HG03571 (cell line): ENCODE measurements around the gene MYG1.

ENCODE experiments used
- ATAC-seq: cut with Tn5 transposase; IDR thresholded peaks from one replicate; pipeline ENCODE4 v1.9.1; 2021; ENCODE audit not compliant: unreplicated experiment

The MYG1 gene, protein sequence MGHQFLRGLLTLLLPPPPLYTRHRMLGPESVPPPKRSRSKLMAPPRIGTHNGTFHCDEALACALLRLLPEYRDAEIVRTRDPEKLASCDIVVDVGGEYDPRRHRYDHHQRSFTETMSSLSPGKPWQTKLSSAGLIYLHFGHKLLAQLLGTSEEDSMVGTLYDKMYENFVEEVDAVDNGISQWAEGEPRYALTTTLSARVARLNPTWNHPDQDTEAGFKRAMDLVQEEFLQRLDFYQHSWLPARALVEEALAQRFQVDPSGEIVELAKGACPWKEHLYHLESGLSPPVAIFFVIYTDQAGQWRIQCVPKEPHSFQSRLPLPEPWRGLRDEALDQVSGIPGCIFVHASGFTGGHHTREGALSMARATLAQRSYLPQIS

DNA sequence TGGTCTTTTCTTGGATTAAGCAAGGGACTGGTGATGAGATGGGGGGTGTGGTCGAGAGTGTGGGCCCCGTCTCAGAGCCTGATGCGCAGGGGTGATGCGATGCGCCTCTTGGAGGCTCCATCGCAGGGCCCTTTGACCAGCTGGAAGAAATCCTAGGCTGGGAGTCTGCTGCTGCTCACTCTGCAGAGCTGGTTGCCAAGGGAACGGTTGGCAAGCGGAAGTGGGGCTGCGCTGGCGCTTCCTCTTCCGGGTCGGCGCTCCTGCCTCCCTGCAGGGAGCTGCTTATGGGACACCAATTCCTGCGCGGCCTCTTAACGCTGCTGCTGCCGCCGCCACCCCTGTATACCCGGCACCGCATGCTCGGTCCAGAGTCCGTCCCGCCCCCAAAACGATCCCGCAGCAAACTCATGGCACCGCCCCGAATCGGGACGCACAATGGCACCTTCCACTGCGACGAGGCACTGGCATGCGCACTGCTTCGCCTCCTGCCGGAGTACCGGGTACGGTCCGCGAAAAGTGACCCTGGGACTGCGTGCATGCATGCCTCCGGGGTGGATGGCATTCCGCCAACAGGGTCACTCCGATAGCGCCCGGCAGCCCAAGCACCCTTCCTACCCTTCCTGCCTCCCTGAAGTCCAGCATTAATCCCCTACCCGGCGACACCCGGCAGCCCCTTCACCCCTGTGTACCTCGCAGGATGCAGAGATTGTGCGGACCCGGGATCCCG, at the start of gene MYG1:
MYG1 (plus strand) TSS at position 242 of the 727 bp plus-strand sequence; CDS start at position 285, 43 bp downstream.
- peak; percentile 71 for ATAC-seq

DNA sequence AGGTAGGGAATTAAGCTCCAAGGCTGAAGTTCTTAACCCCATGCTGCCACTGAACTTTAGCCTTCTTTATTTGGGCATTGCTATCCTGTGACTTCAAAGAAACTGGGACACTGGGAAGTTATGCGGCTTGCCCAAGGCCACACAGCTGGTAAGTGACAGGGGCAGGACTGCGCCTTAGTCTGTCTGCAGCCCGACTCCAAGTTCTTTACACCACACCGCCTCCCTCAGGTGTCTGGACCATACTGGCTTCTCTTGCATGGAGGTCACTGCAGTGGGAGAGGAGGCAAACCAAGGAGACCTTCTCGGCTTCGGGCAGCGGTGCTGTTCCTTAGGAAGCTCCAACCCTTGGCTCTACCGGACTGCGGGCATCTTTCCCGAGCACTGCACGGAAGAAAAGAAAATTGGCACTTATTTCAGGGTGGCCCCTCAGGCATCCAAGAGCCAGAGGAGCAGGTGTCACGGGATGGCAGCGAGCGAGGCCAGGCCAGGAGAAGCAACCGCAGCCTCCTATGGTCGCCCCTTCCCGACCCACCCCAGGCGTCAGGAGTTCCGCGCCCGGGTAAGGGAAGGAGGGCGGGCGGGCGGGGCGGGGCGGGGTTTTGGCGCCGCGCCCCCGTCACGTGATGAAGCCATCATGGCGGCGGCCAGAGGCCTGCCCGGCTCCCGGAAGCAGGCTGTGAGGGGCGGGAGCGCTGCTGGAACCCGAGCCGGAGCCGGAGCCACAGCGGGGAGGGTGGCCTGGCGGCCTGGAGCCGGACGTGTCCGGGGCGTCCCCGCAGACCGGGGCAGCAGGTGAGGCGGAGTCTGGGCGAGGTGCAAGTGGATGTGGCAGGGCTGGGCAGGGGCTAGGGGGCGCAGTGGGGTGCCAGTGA, 47.8 kb upstream of the MYG1 start:
- ATAC-seq: peak; percentile 59

DNA sequence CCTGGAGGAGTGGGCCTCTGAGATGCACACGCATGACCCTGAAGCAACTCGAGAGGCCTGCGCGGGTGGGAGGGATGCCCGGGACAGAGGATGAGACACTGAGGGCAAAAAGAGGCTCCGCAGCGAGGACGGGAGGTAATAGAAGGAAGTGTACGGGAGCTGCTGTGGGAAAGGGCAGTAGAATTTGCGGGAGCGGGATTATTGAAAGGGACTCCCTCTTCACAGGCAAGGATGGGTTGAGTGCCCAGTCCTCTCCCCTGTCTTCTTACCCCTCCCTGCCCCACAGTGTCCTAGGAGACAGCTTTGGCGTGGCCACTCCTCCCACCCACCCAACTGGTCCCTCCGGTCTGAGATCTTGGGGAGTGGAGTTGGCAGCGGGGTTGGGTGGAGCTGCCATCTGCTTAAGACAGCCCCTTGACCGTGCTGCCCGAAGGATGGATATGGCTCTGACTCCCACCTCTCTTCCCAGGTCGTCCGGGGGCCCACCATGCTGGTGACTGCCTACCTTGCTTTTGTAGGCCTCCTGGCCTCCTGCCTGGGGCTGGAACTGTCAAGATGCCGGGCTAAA, 47.1 kb upstream of the MYG1 start:
- no peak for ATAC-seq

DNA sequence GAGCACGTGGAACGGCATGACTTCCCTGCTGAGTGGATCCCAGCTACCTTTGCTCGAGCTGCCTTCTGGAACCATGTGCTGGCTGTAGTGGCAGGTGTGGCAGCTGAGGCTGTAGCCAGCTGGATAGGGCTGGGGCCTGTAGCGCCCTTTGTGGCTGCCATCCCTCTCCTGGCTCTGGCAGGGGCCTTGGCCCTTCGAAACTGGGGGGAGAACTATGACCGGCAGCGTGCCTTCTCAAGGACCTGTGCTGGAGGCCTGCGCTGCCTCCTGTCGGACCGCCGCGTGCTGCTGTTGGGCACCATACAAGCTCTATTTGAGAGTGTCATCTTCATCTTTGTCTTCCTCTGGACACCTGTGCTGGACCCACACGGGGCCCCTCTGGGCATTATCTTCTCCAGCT, 46.2 kb upstream of the MYG1 start:
- no peak for ATAC-seq

DNA sequence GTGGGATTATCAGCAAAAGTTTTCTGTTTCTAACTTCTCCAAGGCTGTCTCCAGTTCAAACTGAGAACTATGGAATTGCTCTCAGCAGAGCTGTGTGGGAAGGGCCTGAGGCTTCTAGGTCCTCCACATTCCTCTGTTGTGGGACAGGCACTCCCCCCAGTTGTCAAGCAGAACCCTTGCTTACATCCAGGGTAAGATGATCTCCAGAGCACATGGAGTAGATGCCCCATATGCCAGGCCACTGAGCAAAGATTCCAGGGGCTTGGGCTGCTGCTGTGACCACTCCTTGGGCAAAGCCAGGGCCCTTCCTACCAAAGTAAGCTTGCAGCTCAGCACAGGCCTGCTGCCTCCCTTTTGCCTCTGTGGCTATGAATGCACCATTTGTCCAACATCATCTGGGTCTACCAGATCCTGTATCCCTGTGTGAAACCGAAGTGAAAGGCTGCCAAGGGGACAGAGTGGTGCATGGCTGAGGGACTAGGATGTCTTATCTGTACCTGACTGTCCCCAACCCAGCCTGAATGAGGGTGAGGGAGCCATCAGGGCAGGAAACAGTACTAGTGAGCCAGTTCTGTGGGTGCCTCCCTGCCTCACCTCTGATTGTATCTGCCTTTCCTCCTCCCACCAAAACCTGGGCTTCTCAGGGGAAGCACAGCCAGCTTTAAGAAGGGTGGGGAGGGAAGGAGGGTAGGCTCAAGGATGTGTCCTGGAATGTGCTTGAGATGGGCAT, 44.5 kb upstream of the MYG1 start:
- no peak for ATAC-seq

DNA sequence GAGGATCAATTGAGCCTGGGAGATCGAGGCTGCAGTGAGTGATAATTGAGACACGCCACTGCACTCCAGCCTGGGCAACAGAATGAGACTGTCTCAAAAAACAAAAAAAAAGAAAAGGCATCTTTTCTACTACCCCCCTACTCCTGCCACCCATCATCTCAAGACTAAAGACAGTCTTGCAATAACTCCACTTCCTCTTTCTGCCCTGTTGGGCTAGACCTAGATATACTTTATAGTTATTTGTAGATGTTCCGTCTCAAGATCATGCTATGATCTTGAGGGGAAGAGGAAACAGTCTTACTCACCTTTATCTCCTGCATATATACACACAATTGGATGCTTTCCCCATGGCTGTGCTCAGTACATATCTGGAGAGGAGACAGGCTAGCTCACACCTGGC, 43.5 kb upstream of the MYG1 start:
- ATAC-seq: no peak

DNA sequence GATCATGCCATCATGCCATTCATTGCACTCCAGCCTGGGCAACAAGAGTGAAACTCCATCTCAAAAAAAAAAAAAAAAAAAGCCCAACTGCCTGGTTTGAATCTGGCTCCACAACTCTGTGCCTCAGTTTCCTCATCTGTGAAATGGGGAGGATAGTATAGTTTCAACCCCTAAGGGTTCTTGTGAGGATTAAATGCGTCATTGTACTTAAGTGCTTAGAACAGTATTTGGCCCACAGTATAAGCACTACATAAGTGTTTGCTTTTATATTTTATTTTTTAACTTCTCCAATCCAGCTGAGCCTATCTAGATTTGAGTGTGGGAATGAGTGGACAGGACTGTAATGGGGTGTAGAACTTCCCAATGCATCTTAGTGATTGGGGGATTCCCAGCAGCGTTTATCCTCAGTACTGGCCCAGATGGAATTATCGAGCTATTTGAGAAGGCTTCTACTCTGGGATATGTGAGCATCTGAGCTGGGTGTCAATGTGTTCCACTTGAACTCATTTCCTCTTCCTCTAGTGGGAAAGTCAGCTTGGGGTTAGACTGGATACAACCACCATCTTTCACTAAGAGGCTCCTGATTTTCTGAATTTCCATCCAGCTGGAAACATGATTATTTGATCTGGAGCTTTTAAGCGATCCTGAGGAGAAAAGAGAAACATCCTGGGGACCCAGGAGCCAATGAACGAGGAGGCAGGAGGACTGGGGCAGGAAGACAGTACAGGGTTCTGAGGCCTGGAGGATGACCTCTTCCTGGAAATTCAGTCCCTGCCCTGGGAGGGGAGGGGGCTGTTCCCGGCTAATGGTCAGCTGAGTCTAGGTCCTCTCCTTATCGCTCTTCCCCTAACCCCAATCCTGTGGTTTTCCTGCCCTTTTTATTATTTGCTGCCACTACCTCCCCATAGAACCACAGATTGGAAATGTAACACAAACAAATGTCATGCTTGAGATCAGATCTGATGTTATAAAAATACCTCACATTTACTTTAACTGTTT, 40.7 kb upstream of the MYG1 start:
- ATAC-seq: no peak

DNA sequence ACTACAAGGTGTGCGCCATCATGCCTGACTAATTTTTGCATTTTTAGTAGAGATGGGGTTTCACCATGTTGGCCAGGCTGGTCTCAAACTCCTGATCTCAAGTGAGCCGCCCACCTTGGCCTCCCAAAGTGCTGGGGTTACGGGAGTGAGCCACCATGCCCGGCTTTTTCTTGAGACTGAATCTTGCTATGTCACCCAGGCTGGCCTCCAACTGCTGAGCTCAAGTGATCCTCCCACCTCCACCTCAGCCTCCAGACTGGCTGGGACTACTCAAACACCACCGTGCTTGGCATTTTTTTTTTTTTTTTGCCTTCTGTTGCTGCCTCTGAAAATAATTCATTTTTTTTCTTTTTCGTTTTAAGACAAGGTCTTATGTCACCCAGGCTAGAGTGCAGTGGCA, 39.6 kb upstream of the MYG1 start:
- ATAC-seq: no peak

DNA sequence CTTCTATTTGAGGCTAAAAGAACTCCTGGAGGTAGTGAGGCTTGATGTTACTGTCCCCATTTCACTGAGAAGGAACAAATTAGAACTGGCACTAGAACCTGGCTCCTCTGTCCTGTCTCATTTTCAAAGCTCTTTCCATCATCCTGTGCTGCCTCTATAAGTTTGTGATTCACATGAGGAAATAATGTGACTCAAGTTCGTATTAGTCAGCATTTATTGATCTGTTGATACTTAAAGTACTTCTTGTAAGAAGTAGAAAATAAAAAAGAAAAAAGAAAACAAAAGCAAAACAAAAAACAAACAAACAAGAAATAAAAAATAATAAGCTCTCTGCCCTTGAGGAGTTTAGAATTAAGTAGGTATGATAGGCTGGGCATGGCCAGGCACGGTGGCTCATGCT, 33.7 kb upstream of the MYG1 start:
- ATAC-seq: no peak

DNA sequence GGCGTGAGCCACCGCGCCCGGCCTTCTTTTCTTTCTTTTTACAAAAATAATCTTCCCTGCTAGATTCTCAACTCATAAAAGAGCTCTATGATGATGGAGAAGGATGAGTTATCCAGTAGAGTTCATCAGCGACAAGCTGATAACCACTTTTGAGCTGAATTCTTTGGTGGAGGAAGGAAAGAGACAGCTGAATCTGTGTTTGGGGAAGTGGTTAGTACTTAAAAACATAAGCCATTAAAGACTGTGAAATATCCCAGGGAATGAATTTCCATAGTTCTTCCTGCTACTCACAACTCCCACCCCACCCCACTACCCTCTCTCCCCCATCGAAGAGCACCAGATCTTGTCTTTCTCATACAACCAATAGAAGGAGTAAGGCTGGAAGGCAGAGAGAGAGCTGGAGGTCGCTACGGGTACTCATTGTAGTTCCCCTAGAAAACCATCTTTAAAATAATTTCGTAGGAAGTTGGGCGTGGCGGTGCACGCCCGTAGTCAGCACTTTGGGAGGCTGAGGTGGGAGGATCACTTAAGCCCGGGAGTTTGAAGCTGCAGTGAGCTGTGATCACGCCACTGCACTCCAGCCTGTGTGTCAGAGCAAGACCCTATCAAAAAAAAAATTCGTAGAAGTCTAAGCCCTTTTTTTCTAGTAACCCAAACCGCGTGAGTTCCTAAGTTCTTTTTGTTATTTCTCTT, 32.0 kb upstream of the MYG1 start:
- ATAC-seq: no peak

DNA sequence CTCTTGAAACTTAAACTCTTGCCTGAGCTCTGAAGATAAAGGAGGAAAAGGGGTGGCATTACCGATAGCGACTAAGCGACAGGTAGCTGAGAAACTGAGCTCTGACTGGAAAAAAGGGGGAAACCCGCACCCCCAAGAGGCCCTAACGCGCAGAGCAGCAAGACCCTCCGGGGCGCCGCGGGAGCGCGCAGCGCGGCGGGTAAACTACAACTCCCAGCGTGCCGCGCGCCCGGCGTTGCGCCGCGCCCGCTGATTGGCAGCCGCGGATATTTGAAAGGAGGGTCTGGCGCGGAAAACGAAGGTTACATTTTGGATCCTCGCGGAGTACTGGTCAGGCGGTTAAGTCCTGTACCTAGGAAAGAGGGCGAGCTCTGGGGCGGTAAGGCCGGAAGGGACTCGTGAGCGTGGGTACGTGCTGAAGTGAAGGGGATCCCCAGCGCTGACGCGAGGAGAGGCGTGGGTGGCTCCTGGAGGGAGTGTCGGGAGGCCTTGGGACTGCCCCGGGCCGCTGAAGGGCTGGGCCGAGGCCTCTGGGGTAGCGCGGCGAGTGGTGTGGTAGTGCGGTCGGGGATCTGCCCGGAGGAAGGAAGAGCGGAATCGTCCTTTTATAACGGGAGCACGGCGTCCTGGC, 31.4 kb upstream of the MYG1 start, which contains the start of gene ESPL1:
ESPL1 (plus strand) TSS at position 301 of the 631 bp plus-strand sequence. CDS start 468 bp downstream, outside the sequence.
- ATAC-seq: peak; percentile 69

DNA sequence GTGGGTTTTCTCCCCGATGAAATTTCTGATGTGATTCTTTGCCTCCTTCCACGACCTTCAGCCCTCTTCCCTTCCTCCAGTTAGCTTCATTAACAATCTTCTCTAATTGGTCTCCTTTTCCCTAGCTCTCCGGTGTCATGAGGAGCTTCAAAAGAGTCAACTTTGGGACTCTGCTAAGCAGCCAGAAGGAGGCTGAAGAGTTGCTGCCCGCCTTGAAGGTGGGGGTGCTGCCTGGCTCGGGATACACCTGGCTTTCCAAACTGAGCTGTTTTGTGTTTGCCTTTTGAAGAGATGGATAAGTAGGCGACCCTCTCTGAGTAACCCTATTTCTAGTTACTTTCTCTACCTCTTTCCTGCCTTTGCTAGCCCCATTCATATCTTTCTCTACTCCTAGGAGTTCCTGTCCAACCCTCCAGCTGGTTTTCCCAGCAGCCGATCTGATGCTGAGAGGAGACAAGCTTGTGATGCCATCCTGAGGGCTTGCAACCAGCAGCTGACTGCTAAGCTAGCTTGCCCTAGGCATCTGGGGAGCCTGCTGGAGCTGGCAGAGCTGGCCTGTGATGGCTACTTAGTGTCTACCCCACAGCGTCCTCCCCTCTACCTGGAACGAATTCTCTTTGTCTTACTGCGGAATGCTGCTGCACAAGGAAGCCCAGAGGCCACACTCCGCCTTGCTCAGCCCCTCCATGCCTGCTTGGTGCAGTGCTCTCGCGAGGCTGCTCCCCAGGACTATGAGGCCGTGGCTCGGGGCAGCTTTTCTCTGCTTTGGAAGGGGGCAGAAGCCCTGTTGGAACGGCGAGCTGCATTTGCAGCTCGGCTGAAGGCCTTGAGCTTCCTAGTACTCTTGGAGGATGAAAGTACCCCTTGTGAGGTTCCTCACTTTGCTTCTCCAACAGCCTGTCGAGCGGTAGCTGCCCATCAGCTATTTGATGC, 30.6 kb upstream of the MYG1 start:
- peak; percentile 22 for ATAC-seq

DNA sequence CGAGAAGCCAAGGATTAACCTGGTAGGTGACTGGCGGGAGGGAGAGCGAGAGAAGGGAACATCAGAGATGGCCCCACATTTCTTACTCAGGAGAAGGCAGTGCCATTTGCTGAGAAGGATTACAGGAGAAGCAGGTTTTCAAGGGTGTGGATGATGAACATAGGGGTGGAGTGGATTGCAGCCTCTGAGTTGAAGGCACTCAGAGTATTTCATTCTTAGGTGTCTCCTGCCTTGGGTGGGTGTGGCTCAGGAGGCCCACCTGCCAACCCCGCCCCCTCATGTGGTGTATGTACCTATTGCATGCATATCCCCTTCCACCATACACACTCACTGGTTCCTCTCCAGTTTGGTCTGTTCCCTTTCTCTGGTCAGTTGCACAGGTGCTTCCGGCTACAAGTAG, 25.1 kb upstream of the MYG1 start:
- no peak for ATAC-seq

DNA sequence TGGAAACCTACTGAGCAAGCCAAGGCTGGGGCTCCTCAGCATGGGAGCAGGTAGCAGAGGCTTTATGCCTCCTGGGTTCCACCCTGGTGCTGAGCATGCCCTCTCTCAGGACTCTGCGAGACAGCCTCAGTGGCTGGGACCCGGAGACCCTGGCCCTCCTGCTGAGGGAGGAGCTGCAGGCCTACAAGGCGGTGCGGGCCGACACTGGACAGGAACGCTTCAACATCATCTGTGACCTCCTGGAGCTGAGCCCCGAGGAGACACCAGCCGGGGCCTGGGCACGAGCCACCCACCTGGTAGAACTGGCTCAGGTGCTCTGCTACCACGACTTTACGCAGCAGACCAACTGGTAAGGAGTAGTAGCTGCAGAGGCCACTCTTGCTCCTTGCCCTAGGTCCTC, 23.0 kb upstream of the MYG1 start:
- ATAC-seq: no peak

DNA sequence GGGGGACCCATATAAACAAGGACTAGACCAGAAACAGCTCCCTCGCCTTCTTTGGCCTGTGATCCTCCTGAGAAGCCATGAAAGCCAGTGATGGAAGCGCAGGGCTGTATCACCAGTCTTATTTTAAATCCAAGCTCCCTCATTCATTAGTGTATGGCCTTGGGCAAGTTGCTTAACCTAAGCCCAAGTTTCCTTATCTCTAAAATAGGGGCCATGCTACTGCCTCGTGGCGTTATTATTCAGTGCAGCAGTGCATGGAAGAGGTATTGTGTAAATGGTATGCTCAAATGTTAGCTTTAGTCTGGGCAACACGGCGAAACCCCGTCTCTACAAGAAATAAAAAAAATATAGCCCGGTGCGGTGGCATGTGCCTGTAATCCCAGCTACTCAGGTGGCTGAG, 21.5 kb upstream of the MYG1 start:
- no peak for ATAC-seq

DNA sequence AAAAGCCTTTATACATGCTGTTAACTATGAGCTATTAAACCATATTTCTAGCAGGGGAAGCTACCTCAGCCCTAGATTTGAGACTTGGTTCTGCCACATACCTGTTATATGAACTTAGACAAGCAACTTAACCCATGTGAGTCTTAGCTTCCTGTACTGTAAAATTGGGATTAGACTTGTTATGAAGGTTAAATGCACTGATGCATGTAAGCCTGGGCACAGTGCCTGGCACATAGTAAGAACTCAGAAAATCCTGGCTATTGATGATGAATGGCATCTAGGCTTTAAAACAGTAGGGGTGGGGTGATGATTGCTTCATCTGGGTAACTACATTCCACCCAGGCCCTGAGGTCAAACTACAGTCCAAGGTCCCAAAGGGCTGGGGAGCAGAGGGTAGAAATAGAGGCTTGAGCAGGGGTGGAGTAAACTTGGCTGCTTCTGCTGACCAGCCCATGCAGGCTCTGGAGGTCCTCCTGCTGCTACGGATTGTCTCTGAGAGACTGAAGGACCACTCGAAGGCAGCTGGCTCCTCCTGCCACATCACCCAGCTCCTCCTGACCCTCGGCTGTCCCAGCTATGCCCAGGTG, 20.1 kb upstream of the MYG1 start:
- no peak for ATAC-seq
